Measurements from ENCODE around the gene EPHB1.

GRCh38 chr3:135271177-135272025 is 476.3 kb downstream of the EPHB1 start:
- TF ChIP-seq CTCF (IDR thresholded peaks at IDR 0.05) = no peak
- TF ChIP-seq POLR2A (IDR thresholded peaks at IDR 0.05) = no peak
- TF ChIP-seq EP300 (IDR thresholded peaks at IDR 0.05) = no peak
